HepG2 (cell line): ENCODE data around the gene KAT6B. TPM values are rescaled to one million over a fixed set of nuclear protein-coding genes. Genes with fewer than 3 reads are reported as not detected.

ENCODE experiments used
- CERS6 ChIP-seq: sonication (generic); formaldehyde crosslinking; IDR thresholded peaks from 2 replicates; pipeline ENCODE4 v1.5.0; 2020; ENCODE audit warnings: missing genetic modification reagents
- FLYWCH1 ChIP-seq: sonication (generic); formaldehyde crosslinking; IDR thresholded peaks from 2 replicates; pipeline ENCODE4 v1.8.1; 2023; ENCODE audit warnings: mild to moderate bottlenecking, missing genetic modification reagents
- HCFC1 ChIP-seq: fragments of 150-350 bp; IDR thresholded peaks from 2 replicates; pipeline ENCODE4 v1.6.1; 2014; ENCODE audit warnings: low read depth, low read length
- HNRNPH1 ChIP-seq: fragments of 200-400 bp; formaldehyde crosslinking; optimal IDR thresholded peaks from 2 replicates; pipeline ENCODE3; 2017; ENCODE audit warnings: mild to moderate bottlenecking, low read depth, low read length
- KLF9 ChIP-seq: IDR thresholded peaks from 2 replicates; pipeline ENCODE4 v1.6.1; 2016; ENCODE audit warnings: low read depth
- LBX2 ChIP-seq: sonication (generic); formaldehyde crosslinking; IDR thresholded peaks from 2 replicates; pipeline ENCODE4 v1.5.0; 2020; ENCODE audit warnings: missing genetic modification reagents, mild to moderate bottlenecking, borderline replicate concordance
- MTF2 ChIP-seq: sonication (generic); formaldehyde crosslinking; IDR thresholded peaks from 2 replicates; pipeline ENCODE4 v1.5.0; 2020; ENCODE audit warnings: missing genetic modification reagents, borderline replicate concordance
- MXD4 ChIP-seq: IDR thresholded peaks from 2 replicates; pipeline ENCODE4 v1.6.1; 2016; ENCODE audit warnings: mild to moderate bottlenecking, missing biosample characterization, missing genetic modification reagents
- PITX1 ChIP-seq: sonication (generic); formaldehyde crosslinking; IDR thresholded peaks from 2 replicates; pipeline ENCODE4 v1.5.1; 2020; ENCODE audit warnings: mild to moderate bottlenecking, missing genetic modification reagents
- POLR2AphosphoS5 ChIP-seq: IDR thresholded peaks from 2 replicates; pipeline ENCODE4 v1.6.1; 2012; ENCODE audit warnings: low read depth, low read length
- RARG ChIP-seq: sonication (generic); formaldehyde crosslinking; IDR thresholded peaks from 2 replicates; pipeline ENCODE4 v1.4.0; 2020; ENCODE audit warnings: low read depth, mild to moderate bottlenecking, missing genetic modification reagents
- SNRNP70 ChIP-seq: fragments of 200-400 bp; formaldehyde crosslinking; IDR thresholded peaks from 2 replicates; pipeline ENCODE4 v1.6.1; 2017; ENCODE audit warnings: mild to moderate bottlenecking, low read depth, low read length, moderate library complexity
- TARDBP ChIP-seq: sonication (generic); formaldehyde crosslinking; IDR thresholded peaks from 2 replicates; pipeline ENCODE4 v1.8.0; 2022; ENCODE audit warnings: mild to moderate bottlenecking, missing genetic modification reagents
- ZFYVE20 ChIP-seq: sonication (generic); formaldehyde crosslinking; IDR thresholded peaks from 2 replicates; pipeline ENCODE4 v1.8.0; 2023; ENCODE audit warnings: low read depth, mild to moderate bottlenecking, moderate library complexity, missing genetic modification reagents, borderline replicate concordance
- ZIK1 ChIP-seq: sonication (generic); formaldehyde crosslinking; IDR thresholded peaks from 2 replicates; pipeline ENCODE4 v1.5.0; 2020; ENCODE audit warnings: mild to moderate bottlenecking, low read depth, missing genetic modification reagents, borderline replicate concordance
- ZNF234 ChIP-seq: sonication (generic); formaldehyde crosslinking; conservative IDR thresholded peaks from 2 replicates; pipeline ENCODE4 v1.5.1; 2020; ENCODE audit warnings: mild to moderate bottlenecking, missing genetic modification reagents
- ZNF432 ChIP-seq: sonication (generic); formaldehyde crosslinking; IDR thresholded peaks from 2 replicates; pipeline ENCODE4 v1.5.0; 2020; ENCODE audit warnings: missing genetic modification reagents, mild to moderate bottlenecking, borderline replicate concordance
- ZNF546 ChIP-seq: sonication (generic); formaldehyde crosslinking; conservative IDR thresholded peaks from 2 replicates; pipeline ENCODE4 v1.8.1; 2023; ENCODE audit warnings: mild to moderate bottlenecking, missing genetic modification reagents
- ZNF564 ChIP-seq: sonication (generic); formaldehyde crosslinking; IDR thresholded peaks from 2 replicates; pipeline ENCODE4 v1.8.1; 2023; ENCODE audit warnings: mild to moderate bottlenecking, missing genetic modification reagents
- ZNF615 ChIP-seq: sonication (generic); formaldehyde crosslinking; IDR thresholded peaks from 2 replicates; pipeline ENCODE4 v1.5.0; 2020; ENCODE audit warnings: mild to moderate bottlenecking, missing genetic modification reagents, borderline replicate concordance
- ZNF749 ChIP-seq: sonication (generic); formaldehyde crosslinking; IDR thresholded peaks from 2 replicates; pipeline ENCODE4 v1.8.0; 2022; ENCODE audit warnings: mild to moderate bottlenecking, missing genetic modification reagents, moderate library complexity, borderline replicate concordance
- ZNF782 ChIP-seq: sonication (generic); formaldehyde crosslinking; IDR thresholded peaks from 2 replicates; pipeline ENCODE4 v1.4.0; 2020; ENCODE audit warnings: missing genetic modification reagents, mild to moderate bottlenecking, borderline replicate concordance
- ZNF841 ChIP-seq: sonication (generic); formaldehyde crosslinking; IDR thresholded peaks from 2 replicates; pipeline ENCODE4 v1.8.1; 2023; ENCODE audit warnings: missing genetic modification reagents, borderline replicate concordance
- polyA plus RNA-seq, 8 experiments: library from polyadenylated mRNA; depleted of rRNA in 3 of 8; stranded (reverse) in 7 of 8; unstranded in 1 of 8; fragments of >200 nt; fragmentation: Illumina TruSeq in 4 of 8; extraction: Trizol in 4 of 8; gene quantifications; 2 replicates each; pipeline versions ENCODE4 v1.2.1 to v1.2.3, GENCODE V29; 2011 to 2016; ENCODE audit warnings: low read depth in 4 of 8, missing spikeins in 1 of 8, mixed read lengths in 1 of 8; ENCODE audit not compliant: insufficient read depth in 1 of 8
- total RNA-seq, 5 experiments: library from RNA; depleted of rRNA; stranded (reverse); fragments of >200 nt; fragmentation: Illumina TruSeq; extraction: Trizol; gene quantifications; 2 replicates each; pipeline ENCODE4 v1.2.3, GENCODE V29; 2016; ENCODE audit warnings: low read depth in 1 of 5
- TF ChIP-seq, protein P1 (sequence below): sonication (generic); formaldehyde crosslinking; IDR thresholded peaks from 2 replicates; pipeline ENCODE4 v1.5.0; 2020; ENCODE audit warnings: mild to moderate bottlenecking, missing genetic modification reagents
- TF ChIP-seq, protein P2 (sequence below): sonication (generic); formaldehyde crosslinking; IDR thresholded peaks from 2 replicates; pipeline ENCODE4 v1.4.0; 2020; ENCODE audit warnings: missing genetic modification reagents

Gene KAT6B
- total and polyA plus RNA-seq, 2 of the 13 experiments (the other 11 are each of a cell fraction or from before 2014, with no cell fraction given): 3.0 to 9.5 TPM

DNA sequence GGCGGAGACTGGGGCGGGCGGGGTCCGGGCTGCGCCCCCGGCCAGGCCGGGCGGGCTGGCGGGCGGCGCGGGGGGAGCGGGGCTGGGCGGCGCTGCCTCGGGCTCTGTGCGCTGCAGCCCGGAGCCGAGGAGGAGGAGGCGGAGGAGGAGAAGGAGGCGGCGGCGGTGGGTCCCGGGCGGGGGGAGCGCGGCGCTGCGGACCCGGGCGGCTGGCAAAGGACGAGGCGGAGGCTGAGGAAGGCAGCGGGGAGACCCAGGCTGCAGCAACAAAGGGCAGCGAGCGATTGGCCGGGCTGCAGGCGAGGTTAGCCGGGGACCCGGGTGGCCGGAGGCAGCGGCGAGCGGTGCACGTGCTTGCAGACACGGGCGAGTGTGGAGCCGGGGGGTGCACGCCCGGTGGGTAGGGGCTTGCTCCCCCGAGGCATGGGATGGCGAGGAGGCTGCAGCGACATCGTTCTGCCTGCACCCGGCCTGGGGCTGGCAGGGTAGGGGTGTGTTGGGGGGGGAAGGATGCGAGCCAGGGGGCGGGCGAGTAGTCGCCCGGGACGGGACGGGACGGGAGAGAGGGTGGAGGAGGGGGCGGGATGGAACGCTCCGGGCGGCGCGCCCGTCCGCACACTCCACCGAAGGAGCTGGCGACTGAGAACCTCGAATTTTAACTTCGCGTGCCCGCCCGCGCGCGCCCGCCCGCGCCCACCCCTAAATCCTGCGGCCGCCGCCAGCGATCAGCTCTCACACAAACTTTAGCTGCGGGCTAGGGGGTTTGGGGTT is 844 bp upstream of the KAT6B start (continued):
- TF ChIP-seq ZNF782 (CRISPR knock-in tag) (no peak), FLYWCH1 (CRISPR knock-in tag) (no peak), HCFC1 (no peak), MXD4 (no peak), POLR2AphosphoS5 (peak; percentile 35; the same call in 1 of the 2 replicates), ZNF749 (CRISPR knock-in tag) (no peak; the same call in 1 of the 2 replicates), RARG (CRISPR knock-in tag) (no peak), TARDBP (peak; percentile 59), ZNF546 (CRISPR knock-in tag) (no peak), MTF2 (CRISPR knock-in tag) (peak; percentile 43; the same call in 1 of the 2 replicates), ZFYVE20 (CRISPR knock-in tag) (0 out of 2 replicates have a peak, but pooled peaks have one; percentile 56), ZNF234 (CRISPR knock-in tag) (no peak), HNRNPH1 (no peak), ZNF615 (CRISPR knock-in tag) (no peak), KLF9 (CRISPR knock-in tag) (no peak), CERS6 (CRISPR knock-in tag) (no peak), SNRNP70 (no peak), PITX1 (CRISPR knock-in tag) (no peak), ZNF841 (no peak), ZIK1 (CRISPR knock-in tag) (no peak), LBX2 (CRISPR knock-in tag) (peak; percentile 46; the same call in 1 of the 2 replicates), ZNF432 (no peak), ZNF564 (no peak)
- TF ChIP-seq, protein P1, sequence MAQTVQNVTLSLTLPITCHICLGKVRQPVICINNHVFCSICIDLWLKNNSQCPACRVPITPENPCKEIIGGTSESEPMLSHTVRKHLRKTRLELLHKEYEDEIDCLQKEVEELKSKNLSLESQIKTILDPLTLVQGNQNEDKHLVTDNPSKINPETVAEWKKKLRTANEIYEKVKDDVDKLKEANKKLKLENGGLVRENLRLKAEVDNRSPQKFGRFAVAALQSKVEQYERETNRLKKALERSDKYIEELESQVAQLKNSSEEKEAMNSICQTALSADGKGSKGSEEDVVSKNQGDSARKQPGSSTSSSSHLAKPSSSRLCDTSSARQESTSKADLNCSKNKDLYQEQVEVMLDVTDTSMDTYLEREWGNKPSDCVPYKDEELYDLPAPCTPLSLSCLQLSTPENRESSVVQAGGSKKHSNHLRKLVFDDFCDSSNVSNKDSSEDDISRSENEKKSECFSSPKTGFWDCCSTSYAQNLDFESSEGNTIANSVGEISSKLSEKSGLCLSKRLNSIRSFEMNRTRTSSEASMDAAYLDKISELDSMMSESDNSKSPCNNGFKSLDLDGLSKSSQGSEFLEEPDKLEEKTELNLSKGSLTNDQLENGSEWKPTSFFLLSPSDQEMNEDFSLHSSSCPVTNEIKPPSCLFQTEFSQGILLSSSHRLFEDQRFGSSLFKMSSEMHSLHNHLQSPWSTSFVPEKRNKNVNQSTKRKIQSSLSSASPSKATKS (CRISPR knock-in tag): no peak; the same call in 1 of the 2 replicates
- TF ChIP-seq, protein P2, sequence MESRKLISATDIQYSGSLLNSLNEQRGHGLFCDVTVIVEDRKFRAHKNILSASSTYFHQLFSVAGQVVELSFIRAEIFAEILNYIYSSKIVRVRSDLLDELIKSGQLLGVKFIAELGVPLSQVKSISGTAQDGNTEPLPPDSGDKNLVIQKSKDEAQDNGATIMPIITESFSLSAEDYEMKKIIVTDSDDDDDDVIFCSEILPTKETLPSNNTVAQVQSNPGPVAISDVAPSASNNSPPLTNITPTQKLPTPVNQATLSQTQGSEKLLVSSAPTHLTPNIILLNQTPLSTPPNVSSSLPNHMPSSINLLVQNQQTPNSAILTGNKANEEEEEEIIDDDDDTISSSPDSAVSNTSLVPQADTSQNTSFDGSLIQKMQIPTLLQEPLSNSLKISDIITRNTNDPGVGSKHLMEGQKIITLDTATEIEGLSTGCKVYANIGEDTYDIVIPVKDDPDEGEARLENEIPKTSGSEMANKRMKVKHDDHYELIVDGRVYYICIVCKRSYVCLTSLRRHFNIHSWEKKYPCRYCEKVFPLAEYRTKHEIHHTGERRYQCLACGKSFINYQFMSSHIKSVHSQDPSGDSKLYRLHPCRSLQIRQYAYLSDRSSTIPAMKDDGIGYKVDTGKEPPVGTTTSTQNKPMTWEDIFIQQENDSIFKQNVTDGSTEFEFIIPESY (CRISPR knock-in tag): no peak
